ENCODE results near the gene ETFB.

DNA sequence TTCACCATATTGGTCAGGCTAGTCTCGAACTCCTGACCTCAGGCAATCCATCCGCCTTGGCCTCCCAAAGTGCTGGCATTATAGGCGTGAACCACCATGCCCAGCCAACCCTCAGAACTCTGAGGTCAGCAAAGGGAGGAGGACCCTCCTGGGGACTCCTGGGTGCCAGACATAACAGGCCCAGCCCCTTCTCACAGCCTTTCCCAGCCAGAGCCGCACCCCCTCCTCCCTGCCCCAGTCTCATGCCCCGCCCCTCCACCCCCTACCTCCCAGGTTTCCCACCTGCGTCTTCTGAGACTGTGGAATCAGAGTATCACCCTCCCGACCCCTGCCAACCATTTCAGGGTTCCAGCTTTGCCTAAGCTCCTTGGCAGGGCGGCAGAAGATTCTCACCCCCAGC is 49.5 kb downstream of the ETFB start:
- TF ChIP-seq EZH2 (IDR thresholded peaks at IDR 0.05; ENCODE audit: low read depth) = no peak
- TF ChIP-seq, protein P1, sequence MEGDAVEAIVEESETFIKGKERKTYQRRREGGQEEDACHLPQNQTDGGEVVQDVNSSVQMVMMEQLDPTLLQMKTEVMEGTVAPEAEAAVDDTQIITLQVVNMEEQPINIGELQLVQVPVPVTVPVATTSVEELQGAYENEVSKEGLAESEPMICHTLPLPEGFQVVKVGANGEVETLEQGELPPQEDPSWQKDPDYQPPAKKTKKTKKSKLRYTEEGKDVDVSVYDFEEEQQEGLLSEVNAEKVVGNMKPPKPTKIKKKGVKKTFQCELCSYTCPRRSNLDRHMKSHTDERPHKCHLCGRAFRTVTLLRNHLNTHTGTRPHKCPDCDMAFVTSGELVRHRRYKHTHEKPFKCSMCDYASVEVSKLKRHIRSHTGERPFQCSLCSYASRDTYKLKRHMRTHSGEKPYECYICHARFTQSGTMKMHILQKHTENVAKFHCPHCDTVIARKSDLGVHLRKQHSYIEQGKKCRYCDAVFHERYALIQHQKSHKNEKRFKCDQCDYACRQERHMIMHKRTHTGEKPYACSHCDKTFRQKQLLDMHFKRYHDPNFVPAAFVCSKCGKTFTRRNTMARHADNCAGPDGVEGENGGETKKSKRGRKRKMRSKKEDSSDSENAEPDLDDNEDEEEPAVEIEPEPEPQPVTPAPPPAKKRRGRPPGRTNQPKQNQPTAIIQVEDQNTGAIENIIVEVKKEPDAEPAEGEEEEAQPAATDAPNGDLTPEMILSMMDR (conservative IDR thresholded peaks at IDR 0.05) = no peak

Measured in PC-9 (cell line).